ENCODE results near the gene ZNF512B.

The ZNF512B gene

GRCh38 chr20:63947638-63948456, 21.9 kb downstream of the ZNF512B start:
- DNase-seq, result no peak

DNA sequence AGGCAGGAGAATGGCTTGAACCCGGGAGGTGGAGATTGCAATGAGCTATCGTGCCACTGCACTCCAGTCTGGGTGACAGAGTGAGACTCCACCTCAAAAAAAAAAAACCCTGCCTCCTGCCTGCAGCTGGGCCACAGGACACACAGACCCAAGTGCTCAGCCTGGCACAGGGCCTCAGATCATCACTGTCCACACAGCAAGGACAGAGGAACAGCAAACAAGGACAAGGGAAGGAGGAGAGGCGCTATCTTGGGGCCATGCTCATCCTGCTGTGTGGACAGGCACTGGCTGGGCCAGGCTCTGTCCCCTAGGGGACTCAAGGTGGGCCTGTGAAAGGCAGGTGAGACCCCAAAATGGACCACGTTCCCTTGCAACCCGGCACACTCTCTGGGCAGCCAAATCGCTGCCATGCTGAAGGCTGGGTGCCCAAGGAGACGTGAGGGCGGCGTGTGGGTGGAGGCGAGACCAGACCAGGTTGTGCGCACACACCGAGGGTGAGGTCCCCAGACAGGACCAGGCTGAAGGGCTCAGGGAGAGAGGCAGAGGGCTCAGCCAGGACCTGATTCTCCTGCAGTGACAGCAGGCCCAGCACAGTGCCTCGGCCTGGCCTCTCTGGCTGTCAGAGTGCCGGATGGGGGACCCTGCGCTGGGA, 22.6 kb downstream of the ZNF512B start:
- no peak for DNase-seq

DNA sequence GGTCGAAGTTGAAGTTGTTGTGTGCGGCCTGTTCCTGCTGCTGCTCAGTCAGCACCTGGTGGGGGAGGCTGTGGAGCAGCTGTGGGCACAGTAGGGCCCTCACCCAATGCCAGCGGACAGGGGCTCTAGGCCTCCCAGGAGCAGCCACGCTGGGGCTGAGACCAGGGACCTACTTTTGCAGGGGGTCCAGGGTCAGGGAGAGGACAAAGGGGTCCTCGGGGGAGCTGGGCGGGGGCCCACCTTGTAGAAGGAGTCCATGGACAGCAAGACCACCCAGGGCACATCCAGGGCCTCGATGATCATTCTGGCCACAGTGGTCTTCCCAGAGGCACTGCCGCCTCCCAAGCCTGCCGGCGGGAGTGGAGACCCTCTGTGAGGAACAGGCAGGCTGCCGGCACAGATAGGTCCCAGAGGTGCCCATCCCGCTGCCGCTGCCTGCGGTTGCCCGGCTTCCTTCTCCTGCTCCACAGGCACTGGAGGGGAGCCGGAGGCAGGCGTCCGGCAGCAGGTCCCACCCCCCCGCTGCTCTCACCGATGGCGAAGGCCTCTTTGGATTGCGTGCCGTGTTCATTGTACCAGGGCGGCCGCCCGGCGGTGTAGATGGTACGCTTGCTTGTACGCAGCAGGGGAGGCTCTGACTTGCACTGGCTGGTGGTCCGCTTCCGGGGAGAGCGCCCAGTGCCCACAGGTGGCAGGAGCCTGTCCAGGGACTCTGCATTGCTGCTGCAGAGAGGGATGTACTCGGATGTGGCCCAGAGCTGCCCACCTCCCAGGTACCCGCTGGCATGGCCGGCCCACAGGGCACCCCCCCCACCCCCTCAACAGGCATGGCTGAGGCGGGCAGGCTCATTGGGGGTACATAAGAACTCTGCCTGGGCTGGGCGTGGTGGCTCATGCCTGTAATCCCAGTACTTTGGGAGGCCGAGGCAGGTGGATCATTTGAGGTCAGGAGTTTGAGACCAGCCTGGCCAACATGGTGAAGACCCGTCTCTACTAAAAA, 23.5 kb downstream of the ZNF512B start:
- DNase-seq, result no peak

- DNase-seq, result no peak
Measured at GRCh38 chr20:63945031-63945658, 24.6 kb downstream of the ZNF512B start.

DNA sequence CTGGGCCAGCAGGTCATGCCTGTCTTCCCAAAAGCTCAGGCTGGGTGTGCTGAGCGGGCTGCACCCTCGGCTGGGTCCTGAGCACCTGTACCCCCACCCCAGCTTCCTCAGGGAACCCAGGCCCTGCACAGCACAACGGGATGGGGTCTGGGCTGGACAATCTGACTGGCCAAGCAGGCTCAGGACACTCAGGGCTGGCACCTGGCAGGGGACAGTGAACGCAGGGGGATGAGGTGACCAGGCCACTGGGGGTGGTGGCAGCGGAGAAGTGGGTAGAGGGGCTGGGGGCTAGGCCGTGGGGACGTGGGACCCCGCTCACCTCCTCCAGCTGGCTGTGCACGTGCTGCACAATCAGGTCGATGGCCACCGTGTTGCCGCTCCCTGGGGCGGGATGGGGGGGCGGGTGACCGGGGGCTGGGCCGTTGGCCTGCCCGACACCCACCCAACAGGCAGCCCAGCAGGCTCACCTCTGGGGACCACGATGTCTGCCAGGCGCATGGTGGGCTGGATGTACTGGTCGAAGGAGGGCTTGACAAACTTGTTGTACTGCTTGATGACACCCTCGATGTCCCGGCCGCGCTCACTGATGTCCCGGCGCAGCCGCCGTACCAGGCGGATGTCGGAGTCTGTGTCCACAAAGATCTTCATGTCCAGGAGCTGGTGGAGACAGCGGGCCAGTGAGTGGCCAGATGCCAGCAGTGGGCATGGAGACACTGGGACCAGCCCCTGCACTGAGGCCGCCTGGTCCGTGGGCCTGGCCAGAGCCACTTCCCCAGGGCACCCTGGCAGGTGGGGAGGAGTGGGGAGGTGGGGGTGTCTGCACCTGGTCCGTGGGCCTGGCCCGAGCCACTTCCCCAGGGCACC, 25.4 kb downstream of the ZNF512B start:
- DNase-seq, result no peak

GRCh38 chr20:63943808-63944077, 26.0 kb downstream of the ZNF512B start:
- no peak for DNase-seq

DNA sequence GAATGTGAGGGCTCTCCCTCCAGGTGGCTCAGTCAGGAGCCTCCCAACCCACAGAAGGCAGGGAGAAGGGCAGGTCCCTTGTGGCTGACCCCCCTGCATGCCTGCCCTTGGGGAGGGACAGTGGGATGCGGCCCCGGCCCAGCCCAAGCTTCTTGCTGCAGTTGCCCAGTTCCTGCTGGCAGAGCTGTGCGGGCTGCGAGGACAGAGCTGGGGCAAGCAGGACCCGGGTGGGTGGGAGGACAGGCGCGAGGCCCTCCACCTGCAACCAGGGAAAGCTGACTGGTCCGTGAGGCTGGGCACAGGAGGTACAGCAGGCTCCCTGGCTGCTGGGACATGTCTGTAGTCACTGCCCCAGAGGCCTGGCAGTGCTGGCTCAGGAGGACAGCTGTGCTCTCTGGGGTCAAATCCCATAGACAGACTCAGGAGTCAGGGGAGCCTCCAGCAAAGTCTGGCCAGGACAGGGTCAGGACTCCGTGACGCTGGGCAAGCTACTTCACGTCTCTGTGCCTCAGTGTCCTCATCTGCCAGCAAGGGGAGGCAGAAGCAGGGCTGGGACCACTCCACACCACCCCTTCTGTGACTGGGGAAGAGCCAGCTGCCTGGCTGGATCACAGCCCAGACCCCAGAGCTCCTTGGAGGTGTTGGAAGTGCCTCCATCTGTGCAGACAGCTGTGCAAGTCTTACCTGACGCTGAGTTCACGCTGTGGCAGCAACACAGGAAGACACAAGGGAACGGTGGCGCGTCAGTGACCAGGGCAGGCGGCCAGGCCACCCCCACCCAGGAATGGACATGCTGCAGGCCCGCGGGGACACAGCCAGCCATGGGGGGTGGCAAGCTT, 26.5 kb downstream of the ZNF512B start:
- DNase-seq, result no peak

DNA sequence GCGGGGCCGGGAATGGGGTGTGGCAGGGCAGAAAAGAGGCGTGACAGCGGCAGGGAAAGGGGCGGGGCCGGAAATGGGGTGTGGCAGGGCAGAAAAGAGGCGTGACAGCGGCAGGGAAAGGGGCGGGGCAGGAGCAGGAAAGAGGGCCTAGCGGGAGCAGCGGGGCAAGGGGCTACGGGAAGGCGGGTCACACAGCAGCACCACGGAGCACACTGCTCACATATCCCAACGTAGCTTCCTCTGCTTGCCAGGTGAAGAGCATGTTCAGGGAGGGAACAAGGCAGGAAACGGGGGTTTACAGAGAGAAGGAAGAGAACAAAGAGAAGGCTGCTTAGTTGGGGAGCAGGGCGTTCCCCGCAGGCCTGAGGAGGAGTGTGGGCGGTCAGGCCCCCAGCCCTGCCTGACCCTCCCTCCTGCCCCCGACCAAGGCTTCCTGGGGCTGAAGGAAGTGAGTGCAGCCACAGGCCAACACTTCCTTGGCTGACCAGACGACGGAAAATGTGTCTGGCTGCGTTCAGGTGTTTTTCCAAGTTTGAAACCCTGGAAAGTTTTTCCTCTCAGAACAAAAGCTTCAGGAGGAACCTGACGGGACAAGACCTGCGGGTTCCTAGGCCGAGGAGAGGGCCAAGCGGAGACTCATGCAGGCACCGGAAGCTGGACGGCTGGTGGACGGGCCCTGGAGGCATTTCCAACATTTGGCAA, 27.3 kb downstream of the ZNF512B start:
- DNase-seq, result no peak

DNA sequence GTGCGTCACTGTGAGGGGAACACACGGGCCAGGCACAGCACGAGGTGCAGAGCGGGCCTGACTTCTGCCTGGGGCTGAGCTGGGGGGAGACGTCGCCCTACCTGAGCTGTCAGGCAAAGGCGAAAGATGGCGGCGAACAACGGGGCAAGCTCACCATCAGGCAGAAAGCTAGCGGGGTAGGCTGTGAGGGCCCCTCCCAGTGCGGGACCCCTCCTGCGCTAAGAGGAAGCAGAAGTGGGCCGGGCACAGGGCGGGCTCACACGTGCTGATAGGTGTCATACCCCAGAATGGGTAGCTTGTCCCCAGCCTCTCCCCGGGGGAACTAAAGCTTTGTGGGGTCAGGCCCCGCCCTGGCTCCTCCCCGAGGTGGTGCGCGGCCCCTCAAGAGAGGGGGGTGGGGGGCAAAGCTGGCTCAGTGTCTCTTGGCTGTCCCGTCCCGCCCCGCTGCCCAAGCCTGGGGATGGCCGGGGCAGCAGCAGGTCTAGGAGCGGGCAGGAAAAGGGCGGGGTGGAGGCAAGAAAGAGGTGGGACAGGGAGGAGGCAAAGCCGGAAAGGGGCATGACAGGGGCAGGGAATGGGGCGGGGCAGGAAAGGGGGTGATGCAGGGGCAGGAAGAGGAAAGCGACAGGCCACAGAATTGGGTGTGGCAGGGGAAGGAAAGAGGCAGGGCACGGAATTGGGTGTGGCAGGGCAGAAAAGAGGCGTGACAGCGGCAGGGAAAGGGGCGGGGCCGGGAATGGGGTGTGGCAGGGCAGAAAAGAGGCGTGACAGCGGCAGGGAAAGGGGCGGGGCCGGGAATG, 28.2 kb downstream of the ZNF512B start:
- no peak for DNase-seq

- DNase-seq, result no peak
Measured at GRCh38 chr20:63940472-63941266, 29.1 kb downstream of the ZNF512B start.

DNA sequence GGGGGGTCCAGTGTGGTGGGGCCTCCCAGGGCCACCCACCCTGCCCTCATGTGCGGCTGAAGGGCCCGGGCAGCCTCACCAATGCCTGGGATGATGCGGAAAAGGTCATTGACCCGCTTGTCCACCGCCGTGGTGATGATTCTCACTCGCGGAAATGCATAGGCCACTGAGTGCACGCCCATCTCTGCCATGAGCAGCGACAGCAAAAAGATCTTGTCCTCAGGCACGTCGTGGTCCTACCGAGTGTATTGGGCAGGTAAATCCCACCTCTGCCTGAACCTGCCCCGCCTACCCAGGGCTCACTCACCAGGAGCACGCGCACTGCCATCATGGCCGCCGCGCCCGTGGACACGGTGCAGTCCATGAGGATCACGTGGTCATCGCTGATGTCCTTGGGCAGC, 29.7 kb downstream of the ZNF512B start:
- no peak for DNase-seq

DNA sequence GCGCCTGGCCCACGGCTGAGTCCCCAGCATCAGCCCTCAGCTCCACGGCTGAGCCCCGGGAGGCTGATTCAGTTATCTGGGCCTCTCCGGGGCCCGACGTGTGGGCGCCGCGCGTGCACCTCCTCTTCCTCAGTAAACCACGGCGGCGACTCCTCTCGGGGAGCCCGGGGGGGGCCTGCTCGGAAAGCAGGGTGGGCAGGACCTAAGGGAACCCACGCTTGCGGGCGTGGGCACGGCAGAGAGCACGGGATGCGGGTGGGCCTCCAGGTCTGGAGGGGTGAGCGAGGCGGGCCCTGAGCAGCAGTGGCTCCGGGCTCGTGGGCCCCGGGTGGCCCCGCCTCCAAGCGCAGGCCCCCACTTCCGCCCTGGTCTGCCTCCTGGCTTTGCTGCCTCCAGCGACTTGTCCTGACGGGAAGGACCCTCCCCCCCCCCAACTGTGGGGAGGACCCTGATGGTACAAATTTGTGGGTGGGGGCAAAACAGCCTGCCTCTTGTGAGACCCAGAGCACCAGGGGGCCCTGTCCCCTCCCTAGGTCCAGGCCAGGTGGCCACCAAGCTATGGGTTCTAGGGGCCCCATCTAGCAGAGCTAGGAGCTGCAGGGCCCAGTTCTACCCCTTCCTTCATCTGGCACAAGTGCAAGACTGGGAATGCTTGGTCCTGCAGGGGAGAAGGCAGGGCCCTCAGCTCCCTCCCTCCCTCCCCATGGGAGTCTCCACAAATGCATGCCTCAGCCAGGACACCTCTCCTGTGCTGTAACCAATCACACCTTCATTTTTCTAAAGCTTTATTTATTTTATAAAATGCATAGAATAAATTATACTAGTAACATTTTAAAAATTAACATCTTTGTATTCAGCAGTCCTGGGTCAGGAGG, 30.4 kb downstream of the ZNF512B start:
- DNase-seq, result no peak

DNA sequence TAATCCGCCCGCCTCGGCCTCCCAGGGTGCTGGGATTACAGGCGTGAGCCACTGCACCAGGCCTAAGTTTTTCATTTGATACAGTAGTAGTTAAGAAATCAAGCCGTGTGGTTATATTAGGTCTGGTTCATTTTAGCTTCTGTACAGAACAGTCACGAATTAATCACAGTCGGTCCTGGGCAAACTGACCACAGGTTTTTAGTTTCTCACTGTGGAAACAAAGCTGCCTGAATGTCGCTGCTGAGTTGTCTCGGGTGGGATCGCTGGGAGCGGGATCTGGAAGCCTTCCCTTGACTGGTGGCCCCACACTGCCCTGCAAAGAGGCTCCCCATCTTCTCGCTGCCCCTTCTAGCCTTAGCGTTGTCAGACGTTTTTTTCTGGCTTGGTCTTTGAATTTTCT, 32.1 kb downstream of the ZNF512B start:
- DNase-seq, result no peak

DNA sequence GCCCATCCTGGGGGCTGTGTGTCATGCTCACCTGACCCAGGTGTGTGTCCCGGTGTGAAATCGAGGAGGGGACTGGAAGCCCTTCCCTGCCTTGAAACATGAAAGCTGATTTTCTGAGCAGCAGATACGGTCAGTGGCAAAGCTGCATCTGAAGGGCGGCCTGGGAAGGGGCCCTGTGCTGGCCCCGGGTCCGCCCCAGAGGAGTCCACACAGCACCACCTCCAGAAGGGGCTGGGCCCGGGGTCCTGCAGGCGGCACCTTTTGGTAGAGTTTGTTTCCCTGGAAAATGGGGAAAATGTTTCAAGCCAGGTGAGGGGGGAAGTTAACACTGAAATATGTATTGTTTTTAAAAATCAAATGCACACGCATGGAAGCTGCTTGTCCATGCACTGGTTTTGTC, 34.3 kb downstream of the ZNF512B start:
- DNase-seq, result no peak

DNA sequence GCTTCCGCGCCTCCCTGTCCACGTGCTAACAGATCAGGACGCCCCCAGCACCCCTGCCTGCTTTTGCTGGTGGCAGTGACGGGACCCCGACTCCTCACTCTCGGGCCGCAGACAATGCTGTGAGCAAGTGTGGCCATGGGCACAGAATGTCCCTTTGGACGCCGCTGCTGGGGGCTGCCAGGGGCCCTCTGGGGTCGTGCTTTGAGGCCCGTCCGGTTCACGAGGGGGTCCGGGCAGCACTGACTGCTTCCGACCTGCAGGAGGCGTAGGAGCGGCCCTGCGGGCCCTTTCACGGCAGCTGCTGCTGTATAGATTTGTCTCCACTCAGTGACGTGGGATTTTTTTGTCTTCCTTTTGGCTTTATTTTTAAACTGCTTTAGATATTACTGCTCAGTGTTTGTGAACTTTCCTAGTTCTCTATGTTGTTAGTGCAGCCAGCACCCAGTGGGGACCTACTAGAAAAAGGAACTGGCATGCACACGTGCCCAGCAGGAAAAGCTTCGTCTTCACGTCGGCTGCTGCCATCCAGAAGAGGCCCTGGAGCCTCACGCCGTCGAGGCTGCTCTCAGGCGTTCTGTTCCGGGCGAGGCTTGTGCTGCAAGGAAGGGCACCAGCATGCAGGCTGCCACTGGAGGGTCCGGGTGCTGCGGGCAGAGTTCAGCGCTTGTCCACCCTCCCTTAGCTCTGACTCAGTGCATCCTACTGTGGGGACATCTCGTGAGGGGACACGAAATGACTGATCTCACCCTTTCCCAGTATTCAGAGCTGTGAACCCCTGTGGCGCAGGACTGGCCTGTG, 35.3 kb downstream of the ZNF512B start:
- DNase-seq, result no peak

DNA sequence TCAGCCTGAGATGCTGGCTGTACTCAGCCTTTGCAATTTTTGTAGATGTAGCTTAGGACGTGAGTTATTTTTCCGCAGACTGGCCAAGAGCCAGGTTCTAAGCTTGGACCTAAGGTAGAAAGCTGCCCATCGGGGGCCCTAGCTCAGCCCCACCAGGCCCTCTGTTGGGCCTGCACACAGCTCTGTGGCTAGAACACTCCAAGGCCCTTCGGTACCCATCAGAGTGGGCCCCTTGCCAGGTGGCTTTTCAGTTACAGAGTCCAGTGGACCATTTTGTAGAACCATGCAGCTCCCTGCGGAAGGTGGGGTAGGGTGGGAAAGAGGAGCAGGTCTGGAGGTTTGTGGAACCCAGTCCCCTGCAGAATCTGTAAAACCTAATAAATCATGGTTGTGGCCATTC, 36.1 kb downstream of the ZNF512B start:
- no peak for DNase-seq

GRCh38 chr20:63932606-63933160, 37.0 kb downstream of the ZNF512B start:
- no peak for DNase-seq

Data from NCI-H1417 treated with DMSO at 0.1 percent for 48 hours (cell line).